HFF-Myc (cell line): ENCODE measurements around the gene ILDR1.

Experiments used
- DNase-seq: peaks from one replicate; pipeline ENCODE4 v3.0.0-alpha.2; 2011; ENCODE audit warnings: low read depth; ENCODE audit errors: extremely low read depth
- H3K4me3 ChIP-seq: replicated peaks from 2 replicates; pipeline ENCODE4 v1.5.1; 2011; ENCODE audit warnings: low read depth, mild to moderate bottlenecking, control low read depth, low read length
- CTCF ChIP-seq: IDR thresholded peaks from 2 replicates; pipeline ENCODE4 v1.5.1; 2012; ENCODE audit warnings: mild to moderate bottlenecking, low read depth, low read length, control low read depth; ENCODE audit errors: missing control alignments

ILDR1 gene

DNA sequence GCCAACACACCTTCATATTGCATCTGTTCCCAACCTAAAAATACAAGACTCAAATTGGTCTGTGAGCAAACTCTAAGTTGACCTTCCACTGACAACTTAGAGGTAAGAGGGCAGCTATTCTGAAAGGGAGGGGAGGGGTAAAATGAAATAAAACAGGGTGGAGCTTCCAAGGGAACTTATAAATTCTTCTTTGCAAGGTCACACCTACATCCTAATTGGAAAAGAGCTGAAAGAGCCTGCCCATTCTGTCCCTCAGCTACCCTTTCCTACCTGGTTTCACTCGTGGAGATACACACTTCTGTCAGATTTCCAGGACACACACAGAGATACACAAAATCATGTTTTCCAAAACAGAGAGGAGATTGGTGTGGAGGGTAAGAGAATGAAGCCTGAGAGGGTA, 1.0 kb downstream of the ILDR1 start:
- no peak overlapping the region for H3K4me3 ChIP-seq
- TF ChIP-seq CTCF = no peak
- no peak for DNase-seq

GRCh38 chr3:122019493-122019892, 2.6 kb downstream of the ILDR1 start:
- H3K4me3 ChIP-seq = no peak overlapping the region
- no peak for DNase-seq
- no peak for TF ChIP-seq CTCF

- no peak for DNase-seq
- TF ChIP-seq CTCF = no peak
- H3K4me3 ChIP-seq = no peak overlapping the region
Observed at GRCh38 chr3:122014741-122015140, 7.3 kb downstream of the ILDR1 start.

DNA sequence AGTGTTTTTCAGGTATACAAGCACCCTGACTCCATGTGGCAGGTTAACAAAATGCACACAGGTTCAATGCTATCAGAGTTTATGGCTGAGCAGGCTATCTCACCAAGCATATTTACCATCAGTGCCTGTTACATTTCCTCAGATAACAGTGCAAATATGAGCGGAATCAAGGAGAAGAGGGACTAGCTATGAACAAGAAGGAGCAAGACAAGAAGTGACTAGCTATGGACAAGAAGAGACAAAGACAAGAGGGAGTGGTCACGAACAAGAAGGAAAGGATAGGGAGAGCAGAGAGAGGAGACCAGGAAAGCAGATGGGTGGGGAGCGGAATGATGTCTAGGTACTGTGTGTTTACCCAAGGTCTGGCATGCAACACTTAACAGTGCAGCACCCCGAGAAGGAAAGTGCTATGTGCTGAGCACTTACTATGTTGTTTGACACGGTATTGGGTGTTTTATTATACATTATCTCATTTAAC, 8.6 kb downstream of the ILDR1 start:
- TF ChIP-seq CTCF = no peak
- no peak for DNase-seq
- no peak overlapping the region for H3K4me3 ChIP-seq

DNA sequence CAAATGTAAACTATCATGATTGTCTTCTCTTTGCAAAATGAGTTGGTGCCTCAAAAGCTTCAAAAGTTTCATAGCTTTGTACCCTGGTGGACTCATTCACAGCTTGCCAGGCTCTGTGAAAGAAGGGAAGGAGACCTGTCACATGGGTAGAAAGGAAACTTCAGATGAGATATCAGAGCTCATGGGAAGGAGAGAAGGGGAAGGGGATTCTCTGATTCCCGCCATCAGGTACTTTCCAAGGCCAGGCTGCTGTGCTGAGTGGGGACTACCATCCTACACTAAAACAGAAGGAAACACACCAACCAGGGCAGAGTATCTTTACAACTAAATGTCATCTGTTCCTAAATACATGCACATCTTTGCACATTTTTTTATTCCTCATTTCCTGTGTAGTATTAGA, 9.2 kb downstream of the ILDR1 start:
- DNase-seq = no peak
- no peak overlapping the region for H3K4me3 ChIP-seq
- TF ChIP-seq CTCF = no peak

GRCh38 chr3:122011396-122011795, 10.7 kb downstream of the ILDR1 start:
- no peak overlapping the region for H3K4me3 ChIP-seq
- DNase-seq = no peak
- TF ChIP-seq CTCF = no peak

GRCh38 chr3:122010506-122010905, 11.5 kb downstream of the ILDR1 start:
- H3K4me3 ChIP-seq = no peak overlapping the region
- no peak for TF ChIP-seq CTCF
- no peak for DNase-seq
